GM23338 (cell line): Measurements from ENCODE around the gene DMBT1.

Experiments
- CREB1 ChIP-seq: fragments of 250-450 bp; sonication (Bioruptor Pico); IDR thresholded peaks from 2 replicates; pipeline ENCODE4 v1.5.0; 2020; ENCODE audit warnings: low read depth, mild to moderate bottlenecking, moderate library complexity
- EZH2 ChIP-seq: fragments of 200-600 bp; sonication (generic); IDR thresholded peaks from one replicate; pipeline ENCODE4 v1.8.0; 2017; ENCODE audit warnings: antibody characterized with exemption, mild to moderate bottlenecking, low read depth; ENCODE audit not compliant: unreplicated experiment
- POLR2AphosphoS5 ChIP-seq: IDR thresholded peaks from 2 replicates; pipeline ENCODE4 v1.6.1; 2016; ENCODE audit warnings: antibody characterized with exemption, low read depth
- TF ChIP-seq, protein P1 (sequence below), 2 experiments: fragments of 200-600 bp in 1 of 2; sonication (generic) in 1 of 2; conservative IDR thresholded peaks; 2 replicates each; pipeline versions ENCODE4 v1.5.1 to v1.6.1; 2016 to 2017; ENCODE audit warnings: antibody characterized with exemption in 2 of 2, low read depth in 2 of 2, mild to moderate bottlenecking in 2 of 2, moderate library complexity in 1 of 2

DNA sequence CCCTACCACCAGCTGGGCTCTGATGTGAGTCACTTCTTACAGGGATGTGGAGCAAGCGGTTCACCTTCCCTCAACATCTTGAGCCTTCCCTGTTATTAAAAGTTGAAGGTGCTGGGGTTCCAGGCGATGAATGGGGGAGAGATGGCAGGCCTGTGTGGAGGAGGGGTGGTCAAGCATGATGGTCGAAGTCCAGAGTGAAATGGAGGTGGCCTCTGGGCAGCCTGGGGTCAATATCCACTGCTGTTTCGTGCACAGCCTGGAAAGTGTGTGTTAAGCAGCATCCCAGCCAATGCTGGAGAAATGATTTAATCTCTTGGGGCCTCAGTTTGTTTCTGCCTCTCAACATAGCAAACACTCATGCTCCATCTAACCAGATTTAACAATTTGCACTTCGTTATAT lies 33.7 kb upstream of the DMBT1 start:
- TF ChIP-seq, protein P1, sequence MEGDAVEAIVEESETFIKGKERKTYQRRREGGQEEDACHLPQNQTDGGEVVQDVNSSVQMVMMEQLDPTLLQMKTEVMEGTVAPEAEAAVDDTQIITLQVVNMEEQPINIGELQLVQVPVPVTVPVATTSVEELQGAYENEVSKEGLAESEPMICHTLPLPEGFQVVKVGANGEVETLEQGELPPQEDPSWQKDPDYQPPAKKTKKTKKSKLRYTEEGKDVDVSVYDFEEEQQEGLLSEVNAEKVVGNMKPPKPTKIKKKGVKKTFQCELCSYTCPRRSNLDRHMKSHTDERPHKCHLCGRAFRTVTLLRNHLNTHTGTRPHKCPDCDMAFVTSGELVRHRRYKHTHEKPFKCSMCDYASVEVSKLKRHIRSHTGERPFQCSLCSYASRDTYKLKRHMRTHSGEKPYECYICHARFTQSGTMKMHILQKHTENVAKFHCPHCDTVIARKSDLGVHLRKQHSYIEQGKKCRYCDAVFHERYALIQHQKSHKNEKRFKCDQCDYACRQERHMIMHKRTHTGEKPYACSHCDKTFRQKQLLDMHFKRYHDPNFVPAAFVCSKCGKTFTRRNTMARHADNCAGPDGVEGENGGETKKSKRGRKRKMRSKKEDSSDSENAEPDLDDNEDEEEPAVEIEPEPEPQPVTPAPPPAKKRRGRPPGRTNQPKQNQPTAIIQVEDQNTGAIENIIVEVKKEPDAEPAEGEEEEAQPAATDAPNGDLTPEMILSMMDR (conservative IDR thresholded peaks at IDR 0.05; ENCODE audit: low read depth in 2 of 2) = no peak
- no peak for TF ChIP-seq CREB1 (CRISPR knock-in tag)
- TF ChIP-seq EZH2 = no peak
- no peak for TF ChIP-seq POLR2AphosphoS5
